Sigmoid colon (tissue), 4 donors: ENCODE data around the gene HILPDA.
"Not testable (repeated sequence)": the region's sequence is repeated elsewhere in the genome, so short reads cannot be mapped to it uniquely, and the experiment has no call there.

ENCODE experiments used
- POLR2AphosphoS5 ChIP-seq, 4 donors: sonication (generic); formaldehyde crosslinking; IDR thresholded peaks; one replicate each; pipeline ENCODE4 v1.6.1; 2017; ENCODE audit warnings: antibody characterized with exemption in 4 of 4
- TF ChIP-seq, protein P1 (sequence below), 4 experiments: fragments of 450-650 bp in 3 of 4; fragments of 200-600 bp in 1 of 4; IDR thresholded peaks; one replicate each; pipeline ENCODE4 v1.5.1; 2016 to 2019; ENCODE audit warnings: antibody characterized with exemption in 4 of 4, mild to moderate bottlenecking in 3 of 4, moderate library complexity in 2 of 4

DNA sequence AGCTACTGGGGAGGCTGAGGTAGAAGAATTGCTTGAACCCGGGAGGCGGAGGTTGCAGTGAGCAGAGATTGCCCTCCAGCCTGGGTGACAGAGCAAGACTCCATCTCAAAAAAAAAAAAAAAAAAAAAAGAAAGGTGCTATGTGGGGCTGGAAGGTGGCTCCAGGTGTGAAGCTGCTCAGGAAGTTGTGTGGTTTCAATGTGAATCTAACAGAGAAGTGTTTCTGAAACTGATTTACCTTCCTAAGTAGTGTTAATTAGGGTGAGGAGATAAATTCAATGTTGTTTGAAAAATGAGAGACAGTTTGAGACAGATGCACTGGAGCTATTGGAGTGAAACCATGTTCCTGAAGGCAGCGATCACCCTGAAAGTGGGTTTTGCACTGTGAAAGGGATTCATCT is 51.1 kb downstream of the HILPDA start:
- TF ChIP-seq, protein P1, sequence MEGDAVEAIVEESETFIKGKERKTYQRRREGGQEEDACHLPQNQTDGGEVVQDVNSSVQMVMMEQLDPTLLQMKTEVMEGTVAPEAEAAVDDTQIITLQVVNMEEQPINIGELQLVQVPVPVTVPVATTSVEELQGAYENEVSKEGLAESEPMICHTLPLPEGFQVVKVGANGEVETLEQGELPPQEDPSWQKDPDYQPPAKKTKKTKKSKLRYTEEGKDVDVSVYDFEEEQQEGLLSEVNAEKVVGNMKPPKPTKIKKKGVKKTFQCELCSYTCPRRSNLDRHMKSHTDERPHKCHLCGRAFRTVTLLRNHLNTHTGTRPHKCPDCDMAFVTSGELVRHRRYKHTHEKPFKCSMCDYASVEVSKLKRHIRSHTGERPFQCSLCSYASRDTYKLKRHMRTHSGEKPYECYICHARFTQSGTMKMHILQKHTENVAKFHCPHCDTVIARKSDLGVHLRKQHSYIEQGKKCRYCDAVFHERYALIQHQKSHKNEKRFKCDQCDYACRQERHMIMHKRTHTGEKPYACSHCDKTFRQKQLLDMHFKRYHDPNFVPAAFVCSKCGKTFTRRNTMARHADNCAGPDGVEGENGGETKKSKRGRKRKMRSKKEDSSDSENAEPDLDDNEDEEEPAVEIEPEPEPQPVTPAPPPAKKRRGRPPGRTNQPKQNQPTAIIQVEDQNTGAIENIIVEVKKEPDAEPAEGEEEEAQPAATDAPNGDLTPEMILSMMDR (IDR thresholded peaks at IDR 0.05) = not testable (repeated sequence)
- not testable (repeated sequence) for TF ChIP-seq POLR2AphosphoS5 (IDR thresholded peaks at IDR 0.05)
